ENCODE results near the gene CDH18.

CDH18 gene

GRCh38 chr5:19565466-19565865, 422.5 kb downstream of the CDH18 start:
- DNase-seq, result no peak

- no peak for DNase-seq
Measured at GRCh38 chr5:19564036-19564435, 424.0 kb downstream of the CDH18 start.

- DNase-seq, result no peak
Measured at GRCh38 chr5:19555876-19556275, 432.1 kb downstream of the CDH18 start.

GRCh38 chr5:19555436-19555835, 432.6 kb downstream of the CDH18 start:
- no peak for DNase-seq

GRCh38 chr5:19554524-19554923, 433.5 kb downstream of the CDH18 start:
- no peak for DNase-seq

- no peak for DNase-seq
Measured at GRCh38 chr5:19547640-19548039, 440.4 kb downstream of the CDH18 start.

- DNase-seq, result no peak
Measured at GRCh38 chr5:19546521-19546920, 441.5 kb downstream of the CDH18 start.

- DNase-seq, result no peak
Measured at GRCh38 chr5:19538607-19539006, 449.4 kb downstream of the CDH18 start.

GRCh38 chr5:19536387-19536786, 451.6 kb downstream of the CDH18 start:
- DNase-seq, result no peak

- DNase-seq, result no peak
Measured at GRCh38 chr5:19534751-19535150, 453.2 kb downstream of the CDH18 start.

GRCh38 chr5:19532936-19533335, 455.1 kb downstream of the CDH18 start:
- DNase-seq, result no peak

GRCh38 chr5:19531374-19531952, 456.5 kb downstream of the CDH18 start:
- DNase-seq, result no peak

- no peak for DNase-seq
Measured at GRCh38 chr5:19519448-19519847, 468.6 kb downstream of the CDH18 start.

- DNase-seq, result no peak
Measured at GRCh38 chr5:19498852-19499251, 489.1 kb downstream of the CDH18 start.

GRCh38 chr5:19497229-19497815, 490.7 kb downstream of the CDH18 start:
- no peak for DNase-seq

GRCh38 chr5:19496056-19496455, 491.9 kb downstream of the CDH18 start:
- DNase-seq, result no peak

- no peak for DNase-seq
Measured at GRCh38 chr5:19492861-19493260, 495.1 kb downstream of the CDH18 start.

- no peak for DNase-seq
Measured at GRCh38 chr5:19488786-19489185, 499.2 kb downstream of the CDH18 start.

- DNase-seq, result no peak
Measured at GRCh38 chr5:19487480-19487879, 500.5 kb downstream of the CDH18 start.

- DNase-seq, result no peak
Measured at GRCh38 chr5:19479562-19479961, 508.4 kb downstream of the CDH18 start.

GRCh38 chr5:19462019-19462418, 526.0 kb downstream of the CDH18 start:
- DNase-seq, result no peak

GRCh38 chr5:19424506-19424905, 563.5 kb downstream of the CDH18 start:
- DNase-seq, result no peak
